B cell (primary cell): Measurements from ENCODE around the gene CTNNA2.

Source experiments
- CTCF ChIP-seq: fragments of 200-600 bp; IDR thresholded peaks from one replicate; pipeline ENCODE4 v1.8.0; 2022; ENCODE audit warnings: antibody characterized with exemption, mild to moderate bottlenecking
- EZH2 ChIP-seq: IDR thresholded peaks from 2 replicates; pipeline ENCODE4 v1.6.1; 2012; ENCODE audit warnings: borderline replicate concordance, low read depth, mild to moderate bottlenecking, moderate library complexity, low read length; ENCODE audit not compliant: insufficient read depth, poor library complexity, severe bottlenecking

- no peak for TF ChIP-seq CTCF
- TF ChIP-seq EZH2: no peak
These were observed 821.0 kb downstream of the CTNNA2 start for GRCh38 chr2:80333886-80334285.
